Measurements from ENCODE around the gene GPC3.

DNA sequence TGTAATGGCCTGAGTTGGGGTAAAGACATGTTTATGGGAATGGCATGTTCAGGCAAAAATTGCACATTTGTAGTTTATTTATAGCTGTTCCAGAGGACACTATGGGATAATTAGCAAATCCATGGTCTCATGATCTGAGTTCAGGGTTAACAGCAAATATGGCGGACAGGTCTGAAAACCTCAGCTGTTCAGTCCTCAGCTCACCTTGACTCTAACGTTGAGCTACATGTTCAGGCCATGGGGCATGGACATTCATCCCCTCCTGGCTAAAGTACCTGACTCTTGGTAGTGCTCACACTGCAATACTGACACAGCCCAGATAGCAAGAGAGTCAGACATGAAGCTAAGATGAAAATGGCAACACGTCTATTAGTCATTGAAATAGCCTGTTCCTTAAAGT lies 408.5 kb downstream of the GPC3 start:
- TF ChIP-seq, protein P1, sequence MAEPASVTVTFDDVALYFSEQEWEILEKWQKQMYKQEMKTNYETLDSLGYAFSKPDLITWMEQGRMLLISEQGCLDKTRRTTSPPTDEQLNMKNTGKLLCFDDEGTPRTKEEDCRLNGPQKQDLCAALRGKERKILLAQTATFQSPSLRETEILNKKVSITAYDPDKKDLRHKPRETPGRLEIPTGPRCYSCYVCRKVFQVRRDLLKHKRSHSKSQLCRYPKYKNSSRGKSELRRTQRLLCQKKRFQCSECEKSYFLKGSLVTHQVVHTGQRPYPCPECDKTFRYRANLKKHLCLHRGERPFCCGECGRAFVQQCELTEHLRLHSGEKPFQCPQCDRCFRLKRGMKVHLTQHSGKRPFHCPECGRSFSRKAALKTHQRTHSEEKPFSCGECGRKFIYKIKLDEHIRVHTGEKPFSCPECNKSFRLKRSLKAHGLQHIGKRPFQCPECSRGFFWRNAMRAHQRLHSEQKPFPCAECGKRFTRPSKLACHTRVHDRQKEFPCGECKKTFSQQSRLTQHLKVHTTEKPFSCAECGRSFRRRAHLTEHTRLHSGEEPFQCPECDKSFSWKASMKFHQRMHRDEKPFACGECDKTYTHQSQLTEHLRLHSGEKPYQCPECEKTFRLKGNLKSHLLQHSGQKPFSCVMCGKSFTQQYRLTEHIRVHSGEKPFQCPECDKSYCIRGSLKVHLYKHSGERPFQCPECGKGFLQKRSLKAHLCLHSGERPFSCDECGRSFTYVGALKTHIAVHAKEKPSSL (CRISPR knock-in tag; conservative IDR thresholded peaks at IDR 0.05) = no peak
- TF ChIP-seq, protein P2, sequence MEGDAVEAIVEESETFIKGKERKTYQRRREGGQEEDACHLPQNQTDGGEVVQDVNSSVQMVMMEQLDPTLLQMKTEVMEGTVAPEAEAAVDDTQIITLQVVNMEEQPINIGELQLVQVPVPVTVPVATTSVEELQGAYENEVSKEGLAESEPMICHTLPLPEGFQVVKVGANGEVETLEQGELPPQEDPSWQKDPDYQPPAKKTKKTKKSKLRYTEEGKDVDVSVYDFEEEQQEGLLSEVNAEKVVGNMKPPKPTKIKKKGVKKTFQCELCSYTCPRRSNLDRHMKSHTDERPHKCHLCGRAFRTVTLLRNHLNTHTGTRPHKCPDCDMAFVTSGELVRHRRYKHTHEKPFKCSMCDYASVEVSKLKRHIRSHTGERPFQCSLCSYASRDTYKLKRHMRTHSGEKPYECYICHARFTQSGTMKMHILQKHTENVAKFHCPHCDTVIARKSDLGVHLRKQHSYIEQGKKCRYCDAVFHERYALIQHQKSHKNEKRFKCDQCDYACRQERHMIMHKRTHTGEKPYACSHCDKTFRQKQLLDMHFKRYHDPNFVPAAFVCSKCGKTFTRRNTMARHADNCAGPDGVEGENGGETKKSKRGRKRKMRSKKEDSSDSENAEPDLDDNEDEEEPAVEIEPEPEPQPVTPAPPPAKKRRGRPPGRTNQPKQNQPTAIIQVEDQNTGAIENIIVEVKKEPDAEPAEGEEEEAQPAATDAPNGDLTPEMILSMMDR (IDR thresholded peaks at IDR 0.05) = no peak
- no peak for TF ChIP-seq ELF4 (CRISPR knock-in tag; IDR thresholded peaks at IDR 0.05; ENCODE audit: low read depth)
- TF ChIP-seq SMAD3 (CRISPR knock-in tag; IDR thresholded peaks at IDR 0.05; ENCODE audit: borderline replicate concordance) = no peak
- TF ChIP-seq, protein P3, sequence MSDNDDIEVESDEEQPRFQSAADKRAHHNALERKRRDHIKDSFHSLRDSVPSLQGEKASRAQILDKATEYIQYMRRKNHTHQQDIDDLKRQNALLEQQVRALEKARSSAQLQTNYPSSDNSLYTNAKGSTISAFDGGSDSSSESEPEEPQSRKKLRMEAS (CRISPR knock-in tag; IDR thresholded peaks at IDR 0.05) = no peak
- no peak for TF ChIP-seq SP1 (CRISPR knock-in tag; conservative IDR thresholded peaks at IDR 0.05)
- TF ChIP-seq, protein P4, sequence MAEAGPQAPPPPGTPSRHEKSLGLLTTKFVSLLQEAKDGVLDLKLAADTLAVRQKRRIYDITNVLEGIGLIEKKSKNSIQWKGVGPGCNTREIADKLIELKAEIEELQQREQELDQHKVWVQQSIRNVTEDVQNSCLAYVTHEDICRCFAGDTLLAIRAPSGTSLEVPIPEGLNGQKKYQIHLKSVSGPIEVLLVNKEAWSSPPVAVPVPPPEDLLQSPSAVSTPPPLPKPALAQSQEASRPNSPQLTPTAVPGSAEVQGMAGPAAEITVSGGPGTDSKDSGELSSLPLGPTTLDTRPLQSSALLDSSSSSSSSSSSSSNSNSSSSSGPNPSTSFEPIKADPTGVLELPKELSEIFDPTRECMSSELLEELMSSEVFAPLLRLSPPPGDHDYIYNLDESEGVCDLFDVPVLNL (CRISPR knock-in tag; IDR thresholded peaks at IDR 0.05; ENCODE audit: borderline replicate concordance, low read depth) = no peak
- TF ChIP-seq, protein P5, sequence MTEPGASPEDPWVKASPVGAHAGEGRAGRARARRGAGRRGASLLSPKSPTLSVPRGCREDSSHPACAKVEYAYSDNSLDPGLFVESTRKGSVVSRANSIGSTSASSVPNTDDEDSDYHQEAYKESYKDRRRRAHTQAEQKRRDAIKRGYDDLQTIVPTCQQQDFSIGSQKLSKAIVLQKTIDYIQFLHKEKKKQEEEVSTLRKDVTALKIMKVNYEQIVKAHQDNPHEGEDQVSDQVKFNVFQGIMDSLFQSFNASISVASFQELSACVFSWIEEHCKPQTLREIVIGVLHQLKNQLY (CRISPR knock-in tag; IDR thresholded peaks at IDR 0.05) = no peak
- no peak for TF ChIP-seq TEAD4 (CRISPR knock-in tag; IDR thresholded peaks at IDR 0.05)
